ENCODE results near the gene ABCG1.
A peak's percentile ranks its signal among the peaks of the same experiment; 100 is the strongest.

ABCG1 gene

GRCh38 chr21:42300956-42301355 lies 82.0 kb downstream of the ABCG1 start:
- FAIRE-seq (no peak), DNase-seq (ENCODE audit: extremely low spot score, insufficient read length, low read depth) (no peak)

GRCh38 chr21:42301371-42302075 lies 82.6 kb downstream of the ABCG1 start:
- no peak for DNase-seq (ENCODE audit: extremely low spot score, insufficient read length, low read depth)
- no peak for FAIRE-seq

- DNase-seq (ENCODE audit: extremely low spot score, insufficient read length, low read depth) = no peak
These were observed 83.2 kb downstream of the ABCG1 start for GRCh38 chr21:42302076-42302650.

GRCh38 chr21:42302794-42303193 lies 83.9 kb downstream of the ABCG1 start:
- no peak for FAIRE-seq
- no peak for DNase-seq (ENCODE audit: extremely low spot score, insufficient read length, low read depth)

More at GRCh38 chr21:42302076-42302650, 83.2 kb downstream of the ABCG1 start:
- FAIRE-seq = no peak

GRCh38 chr21:42303443-42303842 lies 84.5 kb downstream of the ABCG1 start:
- DNase-seq (ENCODE audit: extremely low spot score, insufficient read length, low read depth) (no peak), FAIRE-seq (no peak)

- DNase-seq (ENCODE audit: extremely low spot score, insufficient read length, low read depth) (no peak), FAIRE-seq (no peak)
These were observed 85.9 kb downstream of the ABCG1 start for GRCh38 chr21:42304556-42305454.

GRCh38 chr21:42305707-42306147 lies 86.8 kb downstream of the ABCG1 start:
- no peak for FAIRE-seq

GRCh38 chr21:42306366-42307035 lies 87.6 kb downstream of the ABCG1 start:
- DNase-seq (ENCODE audit: extremely low spot score, insufficient read length, low read depth) (no peak), FAIRE-seq (no peak)

More at GRCh38 chr21:42305707-42306147, 86.8 kb downstream of the ABCG1 start:
- no peak for DNase-seq (ENCODE audit: extremely low spot score, insufficient read length, low read depth)

- no peak for DNase-seq (ENCODE audit: extremely low spot score, insufficient read length, low read depth)
These were observed 88.2 kb downstream of the ABCG1 start for GRCh38 chr21:42307106-42307505.

GRCh38 chr21:42308161-42308913 lies 89.4 kb downstream of the ABCG1 start:
- FAIRE-seq = no peak
- DNase-seq (ENCODE audit: extremely low spot score, insufficient read length, low read depth) = no peak

More at GRCh38 chr21:42307106-42307505, 88.2 kb downstream of the ABCG1 start:
- no peak for FAIRE-seq

GRCh38 chr21:42308914-42309752 lies 90.2 kb downstream of the ABCG1 start:
- FAIRE-seq (no peak), DNase-seq (ENCODE audit: extremely low spot score, insufficient read length, low read depth) (no peak)

GRCh38 chr21:42309753-42310213 lies 90.8 kb downstream of the ABCG1 start:
- FAIRE-seq (peak; percentile 35), DNase-seq (ENCODE audit: extremely low spot score, insufficient read length, low read depth) (peak; percentile 38)

- FAIRE-seq = no peak
- no peak for DNase-seq (ENCODE audit: extremely low spot score, insufficient read length, low read depth)
These were observed 91.6 kb downstream of the ABCG1 start for GRCh38 chr21:42310411-42311001.

GRCh38 chr21:42311160-42311559 lies 92.2 kb downstream of the ABCG1 start:
- DNase-seq (ENCODE audit: extremely low spot score, insufficient read length, low read depth) (no peak), FAIRE-seq (no peak)

GRCh38 chr21:42311816-42312625 lies 93.1 kb downstream of the ABCG1 start:
- no peak for DNase-seq (ENCODE audit: extremely low spot score, insufficient read length, low read depth)
- no peak for FAIRE-seq

- FAIRE-seq (no peak), DNase-seq (ENCODE audit: extremely low spot score, insufficient read length, low read depth) (no peak)
These were observed 93.7 kb downstream of the ABCG1 start for GRCh38 chr21:42312626-42313104.

GRCh38 chr21:42313501-42313969 lies 94.6 kb downstream of the ABCG1 start:
- no peak for FAIRE-seq
- no peak for DNase-seq (ENCODE audit: extremely low spot score, insufficient read length, low read depth)

Data from GM18507 (cell line).